A673 (cell line): ENCODE results near the gene OTOG.

ENCODE experiments used
- EZH2 ChIP-seq: fragments of 200-600 bp; sonication (generic); IDR thresholded peaks from 2 replicates; pipeline ENCODE4 v1.6.1; 2017; ENCODE audit warnings: borderline replicate concordance, low read depth, mild to moderate bottlenecking, mixed read lengths, antibody characterized with exemption, low read length; ENCODE audit not compliant: poor library complexity, severe bottlenecking
- TF ChIP-seq, protein P1 (sequence below): fragments of 300-800, 200-600 bp; sonication (generic); conservative IDR thresholded peaks from 2 replicates; pipeline ENCODE4 v1.5.1; 2017; ENCODE audit warnings: low read depth, mild to moderate bottlenecking, antibody characterized with exemption, low read length, moderate library complexity, mixed read lengths

DNA sequence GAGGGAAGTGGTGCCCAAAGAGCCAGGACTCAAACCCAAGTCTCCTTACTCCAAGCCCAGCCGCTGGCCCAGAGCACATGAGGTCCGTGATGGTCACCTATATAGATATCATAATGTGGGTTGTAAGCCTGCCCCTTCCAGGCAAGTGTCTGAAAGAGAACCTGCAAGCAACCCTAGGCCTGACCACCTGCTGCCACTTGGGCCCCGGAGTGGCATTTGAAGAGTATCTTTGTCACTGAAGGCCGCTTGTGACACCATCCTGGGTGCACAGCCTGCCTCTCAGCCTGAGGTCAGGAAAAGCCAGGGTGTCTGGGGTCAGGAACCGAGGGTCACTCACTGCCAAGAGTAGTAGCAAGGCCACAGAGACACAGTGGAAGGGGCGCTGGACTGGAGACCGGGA is 32.4 kb downstream of the OTOG start:
- TF ChIP-seq EZH2: no peak
- TF ChIP-seq, protein P1, sequence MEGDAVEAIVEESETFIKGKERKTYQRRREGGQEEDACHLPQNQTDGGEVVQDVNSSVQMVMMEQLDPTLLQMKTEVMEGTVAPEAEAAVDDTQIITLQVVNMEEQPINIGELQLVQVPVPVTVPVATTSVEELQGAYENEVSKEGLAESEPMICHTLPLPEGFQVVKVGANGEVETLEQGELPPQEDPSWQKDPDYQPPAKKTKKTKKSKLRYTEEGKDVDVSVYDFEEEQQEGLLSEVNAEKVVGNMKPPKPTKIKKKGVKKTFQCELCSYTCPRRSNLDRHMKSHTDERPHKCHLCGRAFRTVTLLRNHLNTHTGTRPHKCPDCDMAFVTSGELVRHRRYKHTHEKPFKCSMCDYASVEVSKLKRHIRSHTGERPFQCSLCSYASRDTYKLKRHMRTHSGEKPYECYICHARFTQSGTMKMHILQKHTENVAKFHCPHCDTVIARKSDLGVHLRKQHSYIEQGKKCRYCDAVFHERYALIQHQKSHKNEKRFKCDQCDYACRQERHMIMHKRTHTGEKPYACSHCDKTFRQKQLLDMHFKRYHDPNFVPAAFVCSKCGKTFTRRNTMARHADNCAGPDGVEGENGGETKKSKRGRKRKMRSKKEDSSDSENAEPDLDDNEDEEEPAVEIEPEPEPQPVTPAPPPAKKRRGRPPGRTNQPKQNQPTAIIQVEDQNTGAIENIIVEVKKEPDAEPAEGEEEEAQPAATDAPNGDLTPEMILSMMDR: no peak
